Lung microvascular endothelial cell (primary cell): ENCODE measurements around the gene MYDGF. TPM values are rescaled to one million over a fixed set of nuclear protein-coding genes. Genes with fewer than 3 reads are reported as not detected.
A peak's percentile ranks its signal among the peaks of the same experiment; 100 is the strongest.

Source experiments
- DNase-seq, 2 donors: peaks; one replicate each; pipeline versions ENCODE4 v3.0.0 to v3.0.0-alpha.2; 2010; ENCODE audit warnings: low read depth in 2 of 2
- total RNA-seq: library from RNA; depleted of rRNA; stranded (reverse); fragments of >200 nt; gene quantifications from 2 replicates; pipeline ENCODE4 v1.2.1, GENCODE V29; 2014

The MYDGF gene
- total RNA-seq, 1 donor from 2014 or later, result 149 TPM

- DNase-seq, result no peak
These were observed 24.4 kb downstream of the MYDGF start for GRCh38 chr19:4645718-4646117.

GRCh38 chr19:4642625-4643024 is 27.5 kb downstream of the MYDGF start:
- no peak for DNase-seq

- DNase-seq, result no peak
These were observed 29.0 kb downstream of the MYDGF start for GRCh38 chr19:4641132-4641531.

GRCh38 chr19:4640247-4641000 is 29.7 kb downstream of the MYDGF start:
- DNase-seq, result peak in 1 of 2 donors; percentile 43

GRCh38 chr19:4639531-4640246 is 30.5 kb downstream of the MYDGF start:
- DNase-seq, result peak in 1 of 2 donors; percentile 46

- peak; percentile 97 to 99 for DNase-seq
These were observed 31.2 kb downstream of the MYDGF start, which contains the start of gene TNFAIP8L1 for GRCh38 chr19:4638828-4639530. Gene TNFAIP8L1 (plus strand): TSS chr19:4639516. CDS start chr19:4651870, 12,354 bp downstream.

GRCh38 chr19:4638317-4638716 is 31.8 kb downstream of the MYDGF start:
- DNase-seq, result peak; percentile 85 to 97

GRCh38 chr19:4636761-4637160 is 33.4 kb downstream of the MYDGF start:
- no peak for DNase-seq

GRCh38 chr19:4636151-4636717 is 33.9 kb downstream of the MYDGF start:
- peak; percentile 64 to 66 for DNase-seq

- no peak for DNase-seq
These were observed 34.4 kb downstream of the MYDGF start for GRCh38 chr19:4635754-4636116.

- peak; percentile 78 to 87 for DNase-seq
These were observed 36.8 kb downstream of the MYDGF start for GRCh38 chr19:4633140-4633967.

- peak; percentile 36 to 46 for DNase-seq
These were observed 45.3 kb downstream of the MYDGF start for GRCh38 chr19:4624733-4625362.

GRCh38 chr19:4624301-4624700 is 45.8 kb downstream of the MYDGF start:
- no peak for DNase-seq

- DNase-seq, result no peak
These were observed 47.3 kb downstream of the MYDGF start for GRCh38 chr19:4622695-4623421.

- DNase-seq, result no peak
These were observed 49.5 kb downstream of the MYDGF start for GRCh38 chr19:4620675-4621074.

GRCh38 chr19:4619668-4620294 is 50.4 kb downstream of the MYDGF start:
- DNase-seq, result no peak

- DNase-seq, result no peak
These were observed 52.1 kb downstream of the MYDGF start for GRCh38 chr19:4618019-4618418.

- no peak for DNase-seq
These were observed 56.8 kb downstream of the MYDGF start for GRCh38 chr19:4613254-4613751.

- no peak for DNase-seq
These were observed 60.1 kb downstream of the MYDGF start for GRCh38 chr19:4609878-4610511.
